ENCODE results near the gene TUFM. TPM values are rescaled to one million over a fixed set of nuclear protein-coding genes. Genes with fewer than 3 reads are reported as not detected.

TUFM gene
- total and polyA plus RNA-seq, 2 experiments from 2014 or later, result 192 to 248 TPM

- no peak overlapping the region for H3K4me3 ChIP-seq
- H3K27me3 Mint-ChIP-seq (ENCODE audit: insufficient read depth, low read depth, poor library complexity), result peaks cover 16% of the 10 kb centered on the region
- no peak for ATAC-seq
- no peak overlapping the region for H3K4me2 ChIP-seq
- no peak for DNase-seq (ENCODE audit: low spot score)
- H3K4me1 Mint-ChIP-seq, result peaks cover 1% of the 10 kb centered on the region; the same call in 2 of the 3 replicates
- peaks cover under 1% of the 10 kb centered on the region; the same call in 1 of the 2 replicates for H3K4me1 ChIP-seq (ENCODE audit: insufficient read depth)
- peaks cover 9% of the 10 kb centered on the region for H4K20me1 ChIP-seq (replicated peaks; ENCODE audit: insufficient read depth)
- no peaks in the 10 kb centered on the region for H3K9me2 ChIP-seq (ENCODE audit: insufficient read depth)
- peaks cover 27% of the 10 kb centered on the region for H3K36me3 ChIP-seq (ENCODE audit: insufficient read depth)
- peaks cover 4% of the 10 kb centered on the region for H3K79me2 ChIP-seq (replicated peaks; ENCODE audit: insufficient read depth)
- no peak overlapping the region for H2AFZ ChIP-seq
- H3K27me3 ChIP-seq (ENCODE audit: insufficient read depth), result no peaks in the 10 kb centered on the region
- H3K9me3 Mint-ChIP-seq, result peaks cover 3% of the 10 kb centered on the region; the same call in 2 of the 3 replicates
- TF ChIP-seq STAT1 (IDR thresholded peaks at IDR 0.05; ENCODE audit: unreplicated experiment), result no peak
- TF ChIP-seq, protein P1, sequence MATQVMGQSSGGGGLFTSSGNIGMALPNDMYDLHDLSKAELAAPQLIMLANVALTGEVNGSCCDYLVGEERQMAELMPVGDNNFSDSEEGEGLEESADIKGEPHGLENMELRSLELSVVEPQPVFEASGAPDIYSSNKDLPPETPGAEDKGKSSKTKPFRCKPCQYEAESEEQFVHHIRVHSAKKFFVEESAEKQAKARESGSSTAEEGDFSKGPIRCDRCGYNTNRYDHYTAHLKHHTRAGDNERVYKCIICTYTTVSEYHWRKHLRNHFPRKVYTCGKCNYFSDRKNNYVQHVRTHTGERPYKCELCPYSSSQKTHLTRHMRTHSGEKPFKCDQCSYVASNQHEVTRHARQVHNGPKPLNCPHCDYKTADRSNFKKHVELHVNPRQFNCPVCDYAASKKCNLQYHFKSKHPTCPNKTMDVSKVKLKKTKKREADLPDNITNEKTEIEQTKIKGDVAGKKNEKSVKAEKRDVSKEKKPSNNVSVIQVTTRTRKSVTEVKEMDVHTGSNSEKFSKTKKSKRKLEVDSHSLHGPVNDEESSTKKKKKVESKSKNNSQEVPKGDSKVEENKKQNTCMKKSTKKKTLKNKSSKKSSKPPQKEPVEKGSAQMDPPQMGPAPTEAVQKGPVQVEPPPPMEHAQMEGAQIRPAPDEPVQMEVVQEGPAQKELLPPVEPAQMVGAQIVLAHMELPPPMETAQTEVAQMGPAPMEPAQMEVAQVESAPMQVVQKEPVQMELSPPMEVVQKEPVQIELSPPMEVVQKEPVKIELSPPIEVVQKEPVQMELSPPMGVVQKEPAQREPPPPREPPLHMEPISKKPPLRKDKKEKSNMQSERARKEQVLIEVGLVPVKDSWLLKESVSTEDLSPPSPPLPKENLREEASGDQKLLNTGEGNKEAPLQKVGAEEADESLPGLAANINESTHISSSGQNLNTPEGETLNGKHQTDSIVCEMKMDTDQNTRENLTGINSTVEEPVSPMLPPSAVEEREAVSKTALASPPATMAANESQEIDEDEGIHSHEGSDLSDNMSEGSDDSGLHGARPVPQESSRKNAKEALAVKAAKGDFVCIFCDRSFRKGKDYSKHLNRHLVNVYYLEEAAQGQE (IDR thresholded peaks at IDR 0.05; ENCODE audit: unreplicated experiment), result no peak
- TF ChIP-seq ZNF114 (CRISPR knock-in tag; IDR thresholded peaks at IDR 0.05), result no peak
- H3F3A ChIP-seq (replicated peaks; ENCODE audit: low read depth), result peaks cover 32% of the 10 kb centered on the region
- no peak overlapping the region for H3K27ac Mint-ChIP-seq
- peak overlapping the region; percentile 80; the same call in 1 of the 2 replicates for H3K27ac ChIP-seq (ENCODE audit: low read depth)
- H3K36me3 Mint-ChIP-seq (ENCODE audit: low read depth), result peaks cover 85% of the 10 kb centered on the region
- H3K4me3 Mint-ChIP-seq, result no peak overlapping the region
Measured at GRCh38 chr16:28839899-28840298, 6.2 kb downstream of the TUFM start.

GRCh38 chr16:28839004-28839639 is 7.0 kb downstream of the TUFM start:
- Mint-ChIP-seq H3K36me3 (ENCODE audit: low read depth) (peaks cover 85% of the 10 kb centered on the region), H3K4me3 (no peak overlapping the region)
- TF ChIP-seq STAT1 (IDR thresholded peaks at IDR 0.05; ENCODE audit: unreplicated experiment), result no peak
- no peak for TF ChIP-seq EZH2 (IDR thresholded peaks at IDR 0.05; ENCODE audit: low read depth, unreplicated experiment)
- TF ChIP-seq POLR2AphosphoS5 (IDR thresholded peaks at IDR 0.05; ENCODE audit: low read depth), result no peak
- TF ChIP-seq CTCF (conservative IDR thresholded peaks at IDR 0.05; ENCODE audit: low read depth in 2 of 2), result no peak
- TF ChIP-seq CREB1 (CRISPR knock-in tag; IDR thresholded peaks at IDR 0.05; ENCODE audit: low read depth), result no peak
- TF ChIP-seq JUNB (IDR thresholded peaks at IDR 0.05; ENCODE audit: unreplicated experiment), result no peak
- TF ChIP-seq, protein P2, sequence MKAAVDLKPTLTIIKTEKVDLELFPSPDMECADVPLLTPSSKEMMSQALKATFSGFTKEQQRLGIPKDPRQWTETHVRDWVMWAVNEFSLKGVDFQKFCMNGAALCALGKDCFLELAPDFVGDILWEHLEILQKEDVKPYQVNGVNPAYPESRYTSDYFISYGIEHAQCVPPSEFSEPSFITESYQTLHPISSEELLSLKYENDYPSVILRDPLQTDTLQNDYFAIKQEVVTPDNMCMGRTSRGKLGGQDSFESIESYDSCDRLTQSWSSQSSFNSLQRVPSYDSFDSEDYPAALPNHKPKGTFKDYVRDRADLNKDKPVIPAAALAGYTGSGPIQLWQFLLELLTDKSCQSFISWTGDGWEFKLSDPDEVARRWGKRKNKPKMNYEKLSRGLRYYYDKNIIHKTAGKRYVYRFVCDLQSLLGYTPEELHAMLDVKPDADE (IDR thresholded peaks at IDR 0.05), result no peak
- no peak for TF ChIP-seq ZNF114 (CRISPR knock-in tag; IDR thresholded peaks at IDR 0.05)
- TF ChIP-seq EZH2phosphoT487 (IDR thresholded peaks at IDR 0.05; ENCODE audit: unreplicated experiment), result no peak
- no peak for TF ChIP-seq NANOG (IDR thresholded peaks at IDR 0.05; ENCODE audit: borderline replicate concordance)
- TF ChIP-seq, protein P1 (IDR thresholded peaks at IDR 0.05; ENCODE audit: unreplicated experiment), result no peak
- no peak for TF ChIP-seq ZNF331 (CRISPR knock-in tag; IDR thresholded peaks at IDR 0.05; ENCODE audit: low read depth)

More at GRCh38 chr16:28839004-28839639, 7.0 kb downstream of the TUFM start:
- H4K20me1 ChIP-seq (replicated peaks; ENCODE audit: insufficient read depth), result peaks cover 7% of the 10 kb centered on the region; the same call in 1 of the 2 replicates
- DNase-seq (ENCODE audit: low spot score) (no peak), ATAC-seq (no peak)
- H3K27me3 Mint-ChIP-seq (ENCODE audit: insufficient read depth, low read depth, poor library complexity), result peaks cover 13% of the 10 kb centered on the region
- no peak overlapping the region for H3K4me3 ChIP-seq
- no peaks in the 10 kb centered on the region for H3K4me1 ChIP-seq (ENCODE audit: insufficient read depth)
- peak overlapping the region; percentile 65; the same call in 1 of the 2 replicates for H3K27ac Mint-ChIP-seq
- peaks cover 24% of the 10 kb centered on the region for H3K36me3 ChIP-seq (ENCODE audit: insufficient read depth)
- peaks cover 3% of the 10 kb centered on the region; the same call in 2 of the 3 replicates for H3K9me3 Mint-ChIP-seq
- H3K4me1 Mint-ChIP-seq, result no peaks in the 10 kb centered on the region; the same call in 2 of the 3 replicates
- no peaks in the 10 kb centered on the region for H3K79me2 ChIP-seq (replicated peaks; ENCODE audit: insufficient read depth)
- H3K27me3 ChIP-seq (ENCODE audit: insufficient read depth), result no peaks in the 10 kb centered on the region
- H3F3A ChIP-seq (replicated peaks; ENCODE audit: low read depth), result peaks cover 27% of the 10 kb centered on the region
- H3K27ac ChIP-seq (ENCODE audit: low read depth), result peak overlapping the region; percentile 80; the same call in 1 of the 2 replicates
- no peaks in the 10 kb centered on the region for H3K9me2 ChIP-seq (ENCODE audit: insufficient read depth)
- H2AFZ ChIP-seq, result no peak overlapping the region
- no peak overlapping the region for H3K4me2 ChIP-seq
